SK-N-SH (cell line): Measurements from ENCODE around the gene SMAD2. TPM values are rescaled to one million over a fixed set of nuclear protein-coding genes. Genes with fewer than 3 reads are reported as not detected.

Source experiments
- CTCF ChIA-PET: fragments of 300-600, 350-600 bp; formaldehyde crosslinking; extraction: SDS; loops from one replicate; lab custom pipeline; 2021; lab: Yijun Ruan, JAX
- POLR2A ChIA-PET: fragments of 350-600 bp; sonication (Branson Sonifier 250); formaldehyde crosslinking; extraction: SDS; loops from one replicate; lab custom pipeline; 2020; ENCODE audit warnings: antibody characterized with exemption, inconsistent platforms; lab: Yijun Ruan, JAX
- DNase-seq: peaks from one replicate; pipeline ENCODE4 v3.0.0; 2012
- H2AFZ ChIP-seq: fragments of 200-600 bp; sonication (generic); 2 replicates; pipeline ENCODE4 v1.8.1; 2016; ENCODE audit warnings: antibody characterized with exemption, mild to moderate bottlenecking, low read depth
- H3F3A ChIP-seq: fragments of 200-600 bp; sonication (generic); replicated peaks from 2 replicates; pipeline ENCODE3; 2016; ENCODE audit warnings: antibody characterized with exemption, mild to moderate bottlenecking; ENCODE audit not compliant: insufficient read depth
- H3K27ac ChIP-seq, 2 experiments: fragments of 200-500 bp in 1 of 2; fragments of 200-600 bp in 1 of 2; sonication (Bioruptor generic) in 1 of 2; sonication (generic), shearing (Covaris generic) in 1 of 2; 2 replicates each; pipeline versions ENCODE4 v1.5.1 to v1.6.1; 2014 to 2016; ENCODE audit warnings: low read depth in 2 of 2, inconsistent platforms in 1 of 2, low read length in 1 of 2, mild to moderate bottlenecking in 1 of 2, mixed read lengths in 1 of 2
- H3K27me3 ChIP-seq: fragments of 200-600 bp; sonication (generic), shearing (Covaris generic); 2 replicates; pipeline ENCODE4 v1.6.1; 2016; ENCODE audit warnings: mixed run types; ENCODE audit not compliant: insufficient read depth
- H3K36me3 ChIP-seq, 2 experiments: fragments of 200-500 bp in 1 of 2; fragments of 200-600 bp in 1 of 2; sonication (Bioruptor generic) in 1 of 2; sonication (generic) in 1 of 2; replicated peaks in 1 of 2; 2 replicates each; pipeline versions ENCODE3 to v1.5.1; 2014 to 2016; ENCODE audit warnings: low read length in 1 of 2, mild to moderate bottlenecking in 1 of 2; ENCODE audit not compliant: insufficient read depth in 2 of 2, control insufficient read depth in 1 of 2
- H3K4me1 ChIP-seq, 2 experiments: fragments of 200-500 bp in 1 of 2; fragments of 200-600 bp in 1 of 2; sonication (Bioruptor generic) in 1 of 2; sonication (generic), shearing (Covaris generic) in 1 of 2; 2 replicates each; pipeline versions ENCODE4 v1.5.1 to v1.6.1; 2014 to 2016; ENCODE audit warnings: low read depth in 1 of 2, low read length in 1 of 2, mixed run types in 1 of 2; ENCODE audit not compliant: insufficient read depth in 2 of 2, control insufficient read depth in 1 of 2
- H3K4me2 ChIP-seq: fragments of 200-600 bp; sonication (generic), shearing (Covaris generic); 2 replicates; pipeline ENCODE4 v1.6.1; 2017; ENCODE audit warnings: mixed run types
- H3K4me3 ChIP-seq, 2 experiments: fragments of 200-500 bp in 1 of 2; fragments of 200-600 bp in 1 of 2; sonication (Bioruptor generic) in 1 of 2; sonication (generic), shearing (Covaris generic) in 1 of 2; 2 replicates each; pipeline versions ENCODE4 v1.5.1 to v1.8.1; 2014 to 2016; ENCODE audit warnings: low read depth in 2 of 2, inconsistent platforms in 1 of 2, low read length in 1 of 2, mild to moderate bottlenecking in 1 of 2, mixed read lengths in 1 of 2, moderate library complexity in 1 of 2
- H3K79me2 ChIP-seq: fragments of 200-600 bp; sonication (generic); 2 replicates; pipeline ENCODE4 v1.8.1; 2017; ENCODE audit warnings: mild to moderate bottlenecking; ENCODE audit not compliant: insufficient read depth
- H3K9ac ChIP-seq: fragments of 200-600 bp; sonication (generic); 2 replicates; pipeline ENCODE4 v1.6.1; 2017; ENCODE audit warnings: mixed run types
- H3K9me2 ChIP-seq: fragments of 200-600 bp; sonication (generic); 2 replicates; pipeline ENCODE4 v1.6.1; 2017; ENCODE audit warnings: mixed run types
- H3K9me3 ChIP-seq: fragments of 200-600 bp; sonication (generic); 2 replicates; pipeline ENCODE4 v1.6.1; 2017; ENCODE audit warnings: mixed run types, mild to moderate bottlenecking, moderate library complexity
- H4K20me1 ChIP-seq: fragments of 200-600 bp; sonication (generic); 2 replicates; pipeline ENCODE4 v1.6.1; 2017; ENCODE audit warnings: mild to moderate bottlenecking, mixed run types; ENCODE audit not compliant: insufficient read depth
- EP300 ChIP-seq, 2 experiments: IDR thresholded peaks; 2 replicates each; pipeline versions ENCODE4 v1.4.0 to v1.6.1; 2012; ENCODE audit warnings: borderline replicate concordance in 1 of 2, low read depth in 1 of 2, low read length in 1 of 2
- FOSL2 ChIP-seq: IDR thresholded peaks from 2 replicates; pipeline ENCODE4 v1.4.0; 2012; ENCODE audit warnings: low read depth, mild to moderate bottlenecking, moderate library complexity, borderline replicate concordance
- FOXM1 ChIP-seq: IDR thresholded peaks from 2 replicates; pipeline ENCODE4 v1.4.0; 2012; ENCODE audit warnings: low read depth, mild to moderate bottlenecking
- GABPA ChIP-seq: IDR thresholded peaks from 2 replicates; pipeline ENCODE4 v1.4.0; 2012; ENCODE audit warnings: low read depth, mild to moderate bottlenecking
- JUND ChIP-seq: IDR thresholded peaks from 2 replicates; pipeline ENCODE4 v1.4.0; 2012
- NFIC ChIP-seq: IDR thresholded peaks from 2 replicates; pipeline ENCODE4 v1.4.0; 2012; ENCODE audit warnings: borderline replicate concordance
- RAD21 ChIP-seq: IDR thresholded peaks from 2 replicates; pipeline ENCODE4 v1.6.1; 2012; ENCODE audit warnings: mild to moderate bottlenecking, low read length
- RCOR1 ChIP-seq: fragments of 150-350 bp; IDR thresholded peaks from 2 replicates; pipeline ENCODE4 v1.6.1; 2017; ENCODE audit warnings: antibody characterized with exemption, low read length
- RXRA ChIP-seq: IDR thresholded peaks from 2 replicates; pipeline ENCODE4 v1.4.0; 2012; ENCODE audit warnings: low read depth, mild to moderate bottlenecking, borderline replicate concordance
- SIN3A ChIP-seq: IDR thresholded peaks from 2 replicates; pipeline ENCODE4 v1.6.1; 2012; ENCODE audit warnings: low read depth, mild to moderate bottlenecking, low read length, moderate library complexity, borderline replicate concordance
- SMC3 ChIP-seq: IDR thresholded peaks from 2 replicates; pipeline ENCODE4 v1.6.1; 2012; ENCODE audit warnings: low read depth, low read length, improper control_type of control experiment
- TAF1 ChIP-seq: IDR thresholded peaks from 2 replicates; pipeline ENCODE4 v1.6.1; 2012; ENCODE audit warnings: low read depth, mild to moderate bottlenecking, low read length, moderate library complexity, borderline replicate concordance
- TEAD4 ChIP-seq: IDR thresholded peaks from 2 replicates; pipeline ENCODE4 v1.4.0; 2012; ENCODE audit warnings: mild to moderate bottlenecking, borderline replicate concordance; ENCODE audit not compliant: insufficient read depth
- WGBS: methylation state at CpG from one replicate; pipeline ENCODE4 v1.1.6; 2017; ENCODE audit warnings: low lambda C conversion rate; 5-methylcytosine and 5-hydroxymethylcytosine counted together
- polyA plus RNA-seq, 3 experiments: library from polyadenylated mRNA; depleted of rRNA; stranded (reverse); fragments of >200 nt; gene quantifications; 2 replicates each; pipeline ENCODE4 v1.2.3, GENCODE V29; 2012
- TF ChIP-seq, protein P1 (sequence below): fragments of 200-600 bp; sonication (generic); IDR thresholded peaks from 2 replicates; pipeline ENCODE4 v1.6.1; 2017; ENCODE audit warnings: antibody characterized with exemption, mild to moderate bottlenecking, moderate library complexity
- TF ChIP-seq, protein P2 (sequence below): fragments of 150-350 bp; IDR thresholded peaks from 2 replicates; pipeline ENCODE4 v1.6.1; 2016; ENCODE audit warnings: mild to moderate bottlenecking, low read depth, low read length
- TF ChIP-seq, protein P3 (sequence below): IDR thresholded peaks from 2 replicates; pipeline ENCODE4 v1.4.0; 2012; ENCODE audit warnings: low read depth
- TF ChIP-seq, protein P4 (sequence below): IDR thresholded peaks from 2 replicates; pipeline ENCODE4 v1.4.0; 2012; ENCODE audit warnings: low read depth, borderline replicate concordance

The SMAD2 gene
- polyA plus RNA-seq, 1 of the 3 experiments (the other 2 are of a cell fraction), result 36.3 TPM

DNA sequence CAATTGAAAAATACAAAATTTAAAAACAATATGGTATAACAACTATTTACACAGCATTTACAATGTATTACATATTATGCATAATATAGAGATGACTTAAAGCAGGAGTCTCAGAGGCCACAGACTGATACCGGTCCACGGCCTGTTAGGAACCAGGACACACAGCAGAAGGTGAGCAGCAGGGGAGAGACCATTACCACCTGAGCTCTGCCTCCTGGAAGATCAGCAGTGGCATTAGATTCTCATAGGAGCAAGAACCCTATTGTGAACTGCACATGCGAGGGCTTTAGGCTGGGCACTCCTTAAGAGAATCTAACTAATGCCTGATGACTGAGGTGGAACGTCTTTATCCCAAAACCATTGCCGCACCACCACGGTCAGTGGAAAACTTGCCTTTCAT is 58.0 kb downstream of the SMAD2 start (continued):
- TF ChIP-seq, protein P1, sequence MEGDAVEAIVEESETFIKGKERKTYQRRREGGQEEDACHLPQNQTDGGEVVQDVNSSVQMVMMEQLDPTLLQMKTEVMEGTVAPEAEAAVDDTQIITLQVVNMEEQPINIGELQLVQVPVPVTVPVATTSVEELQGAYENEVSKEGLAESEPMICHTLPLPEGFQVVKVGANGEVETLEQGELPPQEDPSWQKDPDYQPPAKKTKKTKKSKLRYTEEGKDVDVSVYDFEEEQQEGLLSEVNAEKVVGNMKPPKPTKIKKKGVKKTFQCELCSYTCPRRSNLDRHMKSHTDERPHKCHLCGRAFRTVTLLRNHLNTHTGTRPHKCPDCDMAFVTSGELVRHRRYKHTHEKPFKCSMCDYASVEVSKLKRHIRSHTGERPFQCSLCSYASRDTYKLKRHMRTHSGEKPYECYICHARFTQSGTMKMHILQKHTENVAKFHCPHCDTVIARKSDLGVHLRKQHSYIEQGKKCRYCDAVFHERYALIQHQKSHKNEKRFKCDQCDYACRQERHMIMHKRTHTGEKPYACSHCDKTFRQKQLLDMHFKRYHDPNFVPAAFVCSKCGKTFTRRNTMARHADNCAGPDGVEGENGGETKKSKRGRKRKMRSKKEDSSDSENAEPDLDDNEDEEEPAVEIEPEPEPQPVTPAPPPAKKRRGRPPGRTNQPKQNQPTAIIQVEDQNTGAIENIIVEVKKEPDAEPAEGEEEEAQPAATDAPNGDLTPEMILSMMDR, result no peak
- TF ChIP-seq FOSL2 (no peak), TEAD4 (no peak), TAF1 (no peak)

DNA sequence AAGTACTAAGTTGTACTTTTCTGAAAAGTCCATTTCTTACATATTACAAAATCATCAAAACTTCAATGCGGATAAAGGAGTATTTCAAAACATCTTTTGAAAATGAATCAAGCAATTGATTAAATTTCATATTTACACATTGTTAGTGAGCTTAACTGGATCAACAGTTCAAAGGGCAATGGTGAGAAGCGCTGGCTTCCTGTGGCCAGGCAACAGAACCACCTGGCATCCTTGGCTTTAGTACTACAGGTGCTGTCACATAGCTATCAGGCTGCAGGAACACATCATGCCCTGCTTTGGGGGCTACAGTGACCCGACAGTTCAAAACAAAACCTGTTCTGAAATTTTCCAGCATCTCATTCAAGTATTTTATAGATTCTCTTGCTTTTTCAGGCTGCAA is 59.2 kb downstream of the SMAD2 start:
- no peaks in the 10 kb centered on the region for H3F3A ChIP-seq
- 82% methylated on average over 3 of the region's 3 CpGs for WGBS
- H3K4me2 ChIP-seq, result no peak overlapping the region
- no peaks in the 10 kb centered on the region for H3K27me3 ChIP-seq
- no peak for DNase-seq
- no peaks in the 10 kb centered on the region for H3K9me3 ChIP-seq
- H3K4me1 ChIP-seq, result peaks cover 0 to 8% of the 10 kb centered on the region in 2 experiments; a peak in 2 of 4 replicates
- H4K20me1 ChIP-seq, result peaks cover 14% of the 10 kb centered on the region
- H3K36me3 ChIP-seq, result peaks cover 20 to 28% of the 10 kb centered on the region in 2 experiments
- H2AFZ ChIP-seq, result no peak overlapping the region
- ChIA-PET POLR2A (no interaction called here), CTCF (interaction anchor here (1.2 kb wide), 1 partner anchor 10 kb away, joined by 3 read pairs; no protein-coding TSS in a partner anchor)
- TF ChIP-seq JUND (no peak), FOSL2 (no peak), FOXM1 (no peak), GABPA (no peak), EP300 (IDR thresholded peaks at IDR 0.05; ENCODE audit: borderline replicate concordance in 1 of 2, low read depth in 1 of 2, low read length in 1 of 2) (no peak), NFIC (no peak), RCOR1 (no peak), TAF1 (no peak), SMC3 (no peak), SIN3A (no peak), RAD21 (no peak), TEAD4 (no peak), RXRA (no peak)
- TF ChIP-seq, protein P2, sequence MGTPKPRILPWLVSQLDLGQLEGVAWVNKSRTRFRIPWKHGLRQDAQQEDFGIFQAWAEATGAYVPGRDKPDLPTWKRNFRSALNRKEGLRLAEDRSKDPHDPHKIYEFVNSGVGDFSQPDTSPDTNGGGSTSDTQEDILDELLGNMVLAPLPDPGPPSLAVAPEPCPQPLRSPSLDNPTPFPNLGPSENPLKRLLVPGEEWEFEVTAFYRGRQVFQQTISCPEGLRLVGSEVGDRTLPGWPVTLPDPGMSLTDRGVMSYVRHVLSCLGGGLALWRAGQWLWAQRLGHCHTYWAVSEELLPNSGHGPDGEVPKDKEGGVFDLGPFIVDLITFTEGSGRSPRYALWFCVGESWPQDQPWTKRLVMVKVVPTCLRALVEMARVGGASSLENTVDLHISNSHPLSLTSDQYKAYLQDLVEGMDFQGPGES, result no peak
- TF ChIP-seq, protein P3, sequence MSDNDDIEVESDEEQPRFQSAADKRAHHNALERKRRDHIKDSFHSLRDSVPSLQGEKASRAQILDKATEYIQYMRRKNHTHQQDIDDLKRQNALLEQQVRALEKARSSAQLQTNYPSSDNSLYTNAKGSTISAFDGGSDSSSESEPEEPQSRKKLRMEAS, result no peak
- TF ChIP-seq, protein P4, sequence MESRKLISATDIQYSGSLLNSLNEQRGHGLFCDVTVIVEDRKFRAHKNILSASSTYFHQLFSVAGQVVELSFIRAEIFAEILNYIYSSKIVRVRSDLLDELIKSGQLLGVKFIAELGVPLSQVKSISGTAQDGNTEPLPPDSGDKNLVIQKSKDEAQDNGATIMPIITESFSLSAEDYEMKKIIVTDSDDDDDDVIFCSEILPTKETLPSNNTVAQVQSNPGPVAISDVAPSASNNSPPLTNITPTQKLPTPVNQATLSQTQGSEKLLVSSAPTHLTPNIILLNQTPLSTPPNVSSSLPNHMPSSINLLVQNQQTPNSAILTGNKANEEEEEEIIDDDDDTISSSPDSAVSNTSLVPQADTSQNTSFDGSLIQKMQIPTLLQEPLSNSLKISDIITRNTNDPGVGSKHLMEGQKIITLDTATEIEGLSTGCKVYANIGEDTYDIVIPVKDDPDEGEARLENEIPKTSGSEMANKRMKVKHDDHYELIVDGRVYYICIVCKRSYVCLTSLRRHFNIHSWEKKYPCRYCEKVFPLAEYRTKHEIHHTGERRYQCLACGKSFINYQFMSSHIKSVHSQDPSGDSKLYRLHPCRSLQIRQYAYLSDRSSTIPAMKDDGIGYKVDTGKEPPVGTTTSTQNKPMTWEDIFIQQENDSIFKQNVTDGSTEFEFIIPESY, result no peak
- no peak overlapping the region for H3K27ac ChIP-seq
- H3K4me3 ChIP-seq, result no peak overlapping the region
- peaks cover 48% of the 10 kb centered on the region for H3K79me2 ChIP-seq
- no peaks in the 10 kb centered on the region for H3K9me2 ChIP-seq
- no peak overlapping the region for H3K9ac ChIP-seq
